HEK293 (cell line): ENCODE data around the gene ASF1B.

ENCODE experiments used
- EGR2 ChIP-seq: fragments of 450-650 bp; formaldehyde crosslinking; IDR thresholded peaks from 2 replicates; pipeline ENCODE4 v1.5.1; 2016; ENCODE audit warnings: low read depth, missing biosample characterization, missing genetic modification characterization
- HOXA7 ChIP-seq: sonication (generic); formaldehyde crosslinking; IDR thresholded peaks from 2 replicates; pipeline ENCODE4 v1.8.1; 2022; ENCODE audit warnings: missing genetic modification reagents, borderline replicate concordance
- KLF7 ChIP-seq: fragments of 450-650 bp; formaldehyde crosslinking; IDR thresholded peaks from 2 replicates; pipeline ENCODE4 v1.5.1; 2016; ENCODE audit warnings: missing biosample characterization, missing genetic modification characterization, borderline replicate concordance
- MZF1 ChIP-seq: fragments of 450-650 bp; formaldehyde crosslinking; IDR thresholded peaks from 2 replicates; pipeline ENCODE4 v1.5.1; 2017; ENCODE audit warnings: missing biosample characterization, missing genetic modification characterization, borderline replicate concordance
- OVOL3 ChIP-seq: fragments of 450-650 bp; formaldehyde crosslinking; IDR thresholded peaks from 2 replicates; pipeline ENCODE4 v1.5.1; 2016; ENCODE audit warnings: missing biosample characterization, missing genetic modification characterization
- SALL2 ChIP-seq: fragments of 450-650 bp; formaldehyde crosslinking; IDR thresholded peaks from 2 replicates; pipeline ENCODE4 v1.5.0; 2017; ENCODE audit warnings: missing biosample characterization, mild to moderate bottlenecking, missing genetic modification characterization, borderline replicate concordance
- SCRT2 ChIP-seq: fragments of 450-650 bp; formaldehyde crosslinking; IDR thresholded peaks from 2 replicates; pipeline ENCODE4 v1.5.1; 2016; ENCODE audit warnings: missing biosample characterization, missing genetic modification characterization
- SP7 ChIP-seq: fragments of 450-650 bp; formaldehyde crosslinking; IDR thresholded peaks from 2 replicates; pipeline ENCODE4 v1.5.1; 2016; ENCODE audit warnings: missing biosample characterization, missing genetic modification characterization
- ZBTB10 ChIP-seq: fragments of 450-650 bp; formaldehyde crosslinking; IDR thresholded peaks from 2 replicates; pipeline ENCODE4 v1.5.1; 2016; ENCODE audit warnings: missing biosample characterization, missing genetic modification characterization
- ZNF10 ChIP-seq: fragments of 450-650 bp; formaldehyde crosslinking; IDR thresholded peaks from 2 replicates; pipeline ENCODE4 v1.5.1; 2017; ENCODE audit warnings: missing biosample characterization, missing genetic modification characterization
- ZNF112 ChIP-seq: fragments of 450-650 bp; formaldehyde crosslinking; IDR thresholded peaks from 2 replicates; pipeline ENCODE4 v1.5.0; 2017; ENCODE audit warnings: missing biosample characterization, missing genetic modification characterization
- ZNF114 ChIP-seq: fragments of 450-650 bp; formaldehyde crosslinking; IDR thresholded peaks from 2 replicates; pipeline ENCODE4 v1.5.0; 2017; ENCODE audit warnings: missing biosample characterization, missing genetic modification characterization
- ZNF148 ChIP-seq: fragments of 450-650 bp; formaldehyde crosslinking; IDR thresholded peaks from 2 replicates; pipeline ENCODE4 v1.5.0; 2017; ENCODE audit warnings: missing biosample characterization, missing genetic modification characterization, borderline replicate concordance
- ZNF16 ChIP-seq: fragments of 450-650 bp; formaldehyde crosslinking; IDR thresholded peaks from 2 replicates; pipeline ENCODE4 v1.5.1; 2016; ENCODE audit warnings: low read depth, missing biosample characterization, missing genetic modification characterization
- ZNF19 ChIP-seq: fragments of 450-650 bp; formaldehyde crosslinking; IDR thresholded peaks from 2 replicates; pipeline ENCODE4; 2016; ENCODE audit warnings: missing biosample characterization, missing genetic modification characterization, low read depth
- ZNF24 ChIP-seq: fragments of 450-650 bp; formaldehyde crosslinking; IDR thresholded peaks from 2 replicates; pipeline ENCODE4 v1.5.1; 2016; ENCODE audit warnings: missing biosample characterization, missing genetic modification characterization
- ZNF311 ChIP-seq: fragments of 450-650 bp; formaldehyde crosslinking; IDR thresholded peaks from 2 replicates; pipeline ENCODE4 v1.5.1; 2017; ENCODE audit warnings: missing biosample characterization, missing genetic modification characterization, borderline replicate concordance
- ZNF324 ChIP-seq: fragments of 450-650 bp; formaldehyde crosslinking; IDR thresholded peaks from 2 replicates; pipeline ENCODE4 v1.5.1; 2016; ENCODE audit warnings: missing biosample characterization, missing genetic modification characterization
- ZNF423 ChIP-seq: fragments of 450-650 bp; formaldehyde crosslinking; IDR thresholded peaks from 2 replicates; pipeline ENCODE4 v1.5.1; 2016; ENCODE audit warnings: missing biosample characterization, missing genetic modification characterization
- ZNF426 ChIP-seq: fragments of 450-650 bp; formaldehyde crosslinking; IDR thresholded peaks from 2 replicates; pipeline ENCODE4 v1.5.1; 2017; ENCODE audit warnings: missing biosample characterization, missing genetic modification characterization, mild to moderate bottlenecking, inconsistent platforms, moderate library complexity
- ZNF48 ChIP-seq: fragments of 450-650 bp; formaldehyde crosslinking; IDR thresholded peaks from 2 replicates; pipeline ENCODE4 v1.5.1; 2016; ENCODE audit warnings: missing biosample characterization, missing genetic modification characterization
- ZNF521 ChIP-seq: fragments of 450-650 bp; formaldehyde crosslinking; IDR thresholded peaks from 2 replicates; pipeline ENCODE4 v1.5.1; 2017; ENCODE audit warnings: missing biosample characterization, mild to moderate bottlenecking, missing genetic modification characterization
- ZNF529 ChIP-seq: fragments of 450-650 bp; formaldehyde crosslinking; IDR thresholded peaks from 2 replicates; pipeline ENCODE4 v1.5.1; 2017; ENCODE audit warnings: missing genetic modification characterization, missing biosample characterization; ENCODE audit not compliant: insufficient replicate concordance
- ZNF544 ChIP-seq: fragments of 450-650 bp; formaldehyde crosslinking; IDR thresholded peaks from 2 replicates; pipeline ENCODE4 v1.5.0; 2017; ENCODE audit warnings: missing biosample characterization, missing genetic modification characterization
- ZNF548 ChIP-seq: fragments of 450-650 bp; formaldehyde crosslinking; IDR thresholded peaks from 2 replicates; pipeline ENCODE4 v1.5.1; 2016; ENCODE audit warnings: missing biosample characterization, missing genetic modification characterization
- ZNF596 ChIP-seq: fragments of 450-650 bp; IDR thresholded peaks from 2 replicates; pipeline ENCODE4 v1.5.0; 2018; ENCODE audit warnings: missing biosample characterization, mild to moderate bottlenecking, missing genetic modification characterization, moderate library complexity
- ZNF623 ChIP-seq: fragments of 450-650 bp; formaldehyde crosslinking; IDR thresholded peaks from 2 replicates; pipeline ENCODE4 v1.5.1; 2016; ENCODE audit warnings: missing biosample characterization, missing genetic modification characterization
- ZNF645 ChIP-seq: fragments of 450-650 bp; formaldehyde crosslinking; IDR thresholded peaks from 2 replicates; pipeline ENCODE4; 2016; ENCODE audit warnings: missing biosample characterization, missing genetic modification characterization
- ZNF654 ChIP-seq: fragments of 450-650 bp; formaldehyde crosslinking; IDR thresholded peaks from 2 replicates; pipeline ENCODE4 v1.5.1; 2016; ENCODE audit warnings: low read depth, missing biosample characterization, missing genetic modification characterization
- ZSCAN16 ChIP-seq: fragments of 450-650 bp; formaldehyde crosslinking; IDR thresholded peaks from 2 replicates; pipeline ENCODE4 v1.5.1; 2016; ENCODE audit warnings: missing biosample characterization, missing genetic modification characterization
- TF ChIP-seq, protein P1 (sequence below): fragments of 450-650 bp; formaldehyde crosslinking; IDR thresholded peaks from 2 replicates; pipeline ENCODE4 v1.5.1; 2017; ENCODE audit warnings: missing biosample characterization, missing genetic modification characterization
- TF ChIP-seq, protein P2 (sequence below): fragments of 450-650 bp; formaldehyde crosslinking; IDR thresholded peaks from 2 replicates; pipeline ENCODE4 v1.5.1; 2017; ENCODE audit warnings: missing biosample characterization, missing genetic modification characterization

The ASF1B gene

DNA sequence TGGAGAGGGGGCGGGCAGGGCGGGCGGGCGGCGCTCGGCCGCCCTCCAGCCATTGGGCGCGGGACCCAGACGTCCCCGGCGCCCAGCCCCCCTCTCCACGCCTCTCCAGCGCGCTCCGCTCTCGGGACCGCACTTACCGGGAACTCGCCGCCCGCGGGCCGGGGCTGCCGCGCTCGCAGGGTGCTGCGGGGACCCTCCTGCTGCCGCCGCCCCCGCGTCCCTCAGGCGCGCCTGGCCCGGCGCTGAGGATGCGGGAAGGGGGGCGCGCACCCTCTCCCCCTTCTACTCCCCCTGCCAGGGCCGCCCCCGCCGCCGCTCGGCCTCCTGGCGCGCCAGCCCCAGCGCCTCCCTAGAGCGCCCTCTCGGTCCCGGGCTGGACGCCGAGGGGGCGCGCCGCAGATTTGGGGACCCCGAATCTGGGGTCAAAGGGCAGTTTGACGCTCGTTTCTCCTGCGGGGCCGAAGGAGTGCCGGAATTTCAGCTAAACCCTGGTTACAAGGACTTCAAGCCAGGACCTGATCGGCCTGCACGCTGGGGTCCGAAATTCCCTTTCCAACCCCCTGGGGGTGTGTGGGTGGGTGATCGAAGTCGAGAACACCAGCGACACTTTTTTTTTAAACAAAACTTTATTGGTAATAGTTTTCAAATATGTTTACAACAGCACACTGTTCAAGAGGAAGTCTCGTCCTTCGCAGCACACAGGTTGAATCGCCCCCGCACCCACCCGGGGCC is 45.1 kb downstream of the ASF1B start (continued):
- TF ChIP-seq, protein P1, sequence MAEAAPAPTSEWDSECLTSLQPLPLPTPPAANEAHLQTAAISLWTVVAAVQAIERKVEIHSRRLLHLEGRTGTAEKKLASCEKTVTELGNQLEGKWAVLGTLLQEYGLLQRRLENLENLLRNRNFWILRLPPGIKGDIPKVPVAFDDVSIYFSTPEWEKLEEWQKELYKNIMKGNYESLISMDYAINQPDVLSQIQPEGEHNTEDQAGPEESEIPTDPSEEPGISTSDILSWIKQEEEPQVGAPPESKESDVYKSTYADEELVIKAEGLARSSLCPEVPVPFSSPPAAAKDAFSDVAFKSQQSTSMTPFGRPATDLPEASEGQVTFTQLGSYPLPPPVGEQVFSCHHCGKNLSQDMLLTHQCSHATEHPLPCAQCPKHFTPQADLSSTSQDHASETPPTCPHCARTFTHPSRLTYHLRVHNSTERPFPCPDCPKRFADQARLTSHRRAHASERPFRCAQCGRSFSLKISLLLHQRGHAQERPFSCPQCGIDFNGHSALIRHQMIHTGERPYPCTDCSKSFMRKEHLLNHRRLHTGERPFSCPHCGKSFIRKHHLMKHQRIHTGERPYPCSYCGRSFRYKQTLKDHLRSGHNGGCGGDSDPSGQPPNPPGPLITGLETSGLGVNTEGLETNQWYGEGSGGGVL (tag by site-specific recombination) = peak; percentile 81
- TF ChIP-seq ZNF10 (tag by site-specific recombination) = no peak
- TF ChIP-seq ZNF114 (tag by site-specific recombination) = no peak
- TF ChIP-seq ZNF19 = no peak
- no peak for TF ChIP-seq ZNF24 (tag by site-specific recombination)
- TF ChIP-seq ZNF426 (tag by site-specific recombination) = no peak
- no peak for TF ChIP-seq ZNF521
- no peak for TF ChIP-seq ZNF548 (tag by site-specific recombination)
- no peak for TF ChIP-seq OVOL3 (tag by site-specific recombination)
- peak; percentile 28; the same call in 1 of the 2 replicates for TF ChIP-seq KLF7 (tag by site-specific recombination)
- TF ChIP-seq ZNF596 = peak; percentile 41; the same call in 1 of the 2 replicates
- TF ChIP-seq ZBTB10 (tag by site-specific recombination) = peak; percentile 95
- TF ChIP-seq ZNF623 (tag by site-specific recombination) = no peak
- TF ChIP-seq ZNF645 = no peak
- TF ChIP-seq, protein P2, sequence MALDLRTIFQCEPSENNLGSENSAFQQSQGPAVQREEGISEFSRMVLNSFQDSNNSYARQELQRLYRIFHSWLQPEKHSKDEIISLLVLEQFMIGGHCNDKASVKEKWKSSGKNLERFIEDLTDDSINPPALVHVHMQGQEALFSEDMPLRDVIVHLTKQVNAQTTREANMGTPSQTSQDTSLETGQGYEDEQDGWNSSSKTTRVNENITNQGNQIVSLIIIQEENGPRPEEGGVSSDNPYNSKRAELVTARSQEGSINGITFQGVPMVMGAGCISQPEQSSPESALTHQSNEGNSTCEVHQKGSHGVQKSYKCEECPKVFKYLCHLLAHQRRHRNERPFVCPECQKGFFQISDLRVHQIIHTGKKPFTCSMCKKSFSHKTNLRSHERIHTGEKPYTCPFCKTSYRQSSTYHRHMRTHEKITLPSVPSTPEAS (tag by site-specific recombination) = no peak
- TF ChIP-seq HOXA7 (CRISPR knock-in tag) = no peak
- no peak for TF ChIP-seq ZSCAN16 (tag by site-specific recombination)
- 0 out of 2 replicates have a peak, but pooled peaks have one; percentile 16 for TF ChIP-seq SCRT2
- no peak for TF ChIP-seq ZNF48 (tag by site-specific recombination)
- TF ChIP-seq ZNF544 (tag by site-specific recombination) = no peak
- no peak for TF ChIP-seq ZNF112 (tag by site-specific recombination)
- no peak for TF ChIP-seq MZF1 (tag by site-specific recombination)
- TF ChIP-seq ZNF324 (tag by site-specific recombination) = no peak
- no peak for TF ChIP-seq ZNF311 (tag by site-specific recombination)
- no peak for TF ChIP-seq ZNF16 (tag by site-specific recombination)
- peak; percentile 73 for TF ChIP-seq ZNF423
- TF ChIP-seq EGR2 (tag by site-specific recombination) = no peak; the same call in 1 of the 2 replicates
- TF ChIP-seq SALL2 (tag by site-specific recombination) = no peak
- TF ChIP-seq ZNF654 (tag by site-specific recombination) = no peak
- no peak for TF ChIP-seq ZNF529
- no peak for TF ChIP-seq ZNF148
- peak; percentile 55; the same call in 1 of the 2 replicates for TF ChIP-seq SP7 (tag by site-specific recombination)
